H1 (cell line): ENCODE measurements around the gene ZSWIM6.

Experiments used
- RAD21 ChIP-seq, 2 experiments: IDR thresholded peaks in 1 of 2; conservative IDR thresholded peaks in 1 of 2; 2 replicates each; pipeline ENCODE4 v1.6.1; 2011; ENCODE audit warnings: low read depth in 2 of 2, low read length in 2 of 2, improper control_type of control experiment in 1 of 2, inconsistent platforms in 1 of 2, mild to moderate bottlenecking in 1 of 2, moderate library complexity in 1 of 2
- TAF1 ChIP-seq: IDR thresholded peaks from 2 replicates; pipeline ENCODE4 v1.6.1; 2011; ENCODE audit warnings: mild to moderate bottlenecking, low read depth, low read length

DNA sequence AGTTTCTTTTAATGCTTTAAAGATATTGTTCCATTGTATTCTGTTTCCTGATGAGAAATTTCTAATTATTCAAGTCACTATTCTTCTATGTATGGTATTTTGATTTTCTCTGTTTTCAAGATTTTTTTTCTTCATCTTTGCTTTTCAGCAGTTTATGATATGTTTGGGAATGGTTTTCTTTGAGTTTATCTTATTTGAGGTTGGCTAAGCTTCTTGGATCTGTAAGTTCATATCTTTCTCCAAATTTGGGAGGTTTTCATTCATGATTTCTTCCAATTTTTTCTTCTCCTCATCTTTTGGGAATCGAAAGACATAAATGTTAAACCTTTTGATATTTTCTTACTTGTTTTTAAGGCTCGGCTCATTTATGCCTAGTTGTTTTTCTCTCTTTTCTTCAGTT is 184.9 kb downstream of the ZSWIM6 start:
- TF ChIP-seq TAF1 (no peak), RAD21 (IDR thresholded peaks at IDR 0.05 in 1 of 2, conservative IDR thresholded peaks at IDR 0.05 in 1 of 2; ENCODE audit: low read depth in 2 of 2, low read length in 2 of 2) (no peak)
